ENCODE data around the gene FSD1L.

The FSD1L gene

GRCh38 chr9:105444130-105444529 lies 3.7 kb upstream of the FSD1L start:
- no peak for DNase-seq (ENCODE audit: extremely low read depth, insufficient read length)
- Histone ChIP-seq H3K36me3 (ENCODE audit: control insufficient read depth, insufficient read depth, low read length) (no peaks in the 10 kb centered on the region), H3K27me3 (replicated peaks; ENCODE audit: control insufficient read depth, insufficient read depth, low read length) (no peaks in the 10 kb centered on the region), H3K4me3 (replicated peaks; ENCODE audit: low read depth, low read length) (no peak overlapping the region)
- TF ChIP-seq CTCF (IDR thresholded peaks at IDR 0.05; ENCODE audit: insufficient read depth, low read length, poor library complexity, severe bottlenecking): no peak

GRCh38 chr9:105445203-105445881 lies 2.5 kb upstream of the FSD1L start:
- DNase-seq (ENCODE audit: extremely low read depth, insufficient read length): no peak
- no peak for TF ChIP-seq CTCF (IDR thresholded peaks at IDR 0.05; ENCODE audit: insufficient read depth, low read length, poor library complexity, severe bottlenecking)
- Histone ChIP-seq H3K4me3 (replicated peaks; ENCODE audit: low read depth, low read length) (no peak overlapping the region), H3K36me3 (ENCODE audit: control insufficient read depth, insufficient read depth, low read length) (no peaks in the 10 kb centered on the region), H3K27me3 (replicated peaks; ENCODE audit: control insufficient read depth, insufficient read depth, low read length) (no peaks in the 10 kb centered on the region)

- Histone ChIP-seq H3K36me3 (ENCODE audit: control insufficient read depth, insufficient read depth, low read length) (no peaks in the 10 kb centered on the region), H3K27me3 (replicated peaks; ENCODE audit: control insufficient read depth, insufficient read depth, low read length) (no peaks in the 10 kb centered on the region), H3K4me3 (replicated peaks; ENCODE audit: low read depth, low read length) (peak overlapping the region; percentile 86)
- no peak for TF ChIP-seq CTCF (IDR thresholded peaks at IDR 0.05; ENCODE audit: insufficient read depth, low read length, poor library complexity, severe bottlenecking)
- DNase-seq (ENCODE audit: extremely low read depth, insufficient read length): no peak
Measured at GRCh38 chr9:105447386-105447813, 434 bp upstream of the FSD1L start.

GRCh38 chr9:105449081-105449480 lies 1.2 kb downstream of the FSD1L start:
- H3K27me3 ChIP-seq (replicated peaks; ENCODE audit: control insufficient read depth, insufficient read depth, low read length): no peaks in the 10 kb centered on the region
- no peaks in the 10 kb centered on the region for H3K36me3 ChIP-seq (ENCODE audit: control insufficient read depth, insufficient read depth, low read length)
- H3K4me3 ChIP-seq (replicated peaks; ENCODE audit: low read depth, low read length): peak overlapping the region; percentile 86
- DNase-seq (ENCODE audit: extremely low read depth, insufficient read length): no peak
- TF ChIP-seq CTCF (IDR thresholded peaks at IDR 0.05; ENCODE audit: insufficient read depth, low read length, poor library complexity, severe bottlenecking): no peak

- no peak for DNase-seq (ENCODE audit: extremely low read depth, insufficient read length)
- H3K36me3 ChIP-seq (ENCODE audit: control insufficient read depth, insufficient read depth, low read length): no peaks in the 10 kb centered on the region
- no peak overlapping the region for H3K4me3 ChIP-seq (replicated peaks; ENCODE audit: low read depth, low read length)
- no peak for TF ChIP-seq CTCF (IDR thresholded peaks at IDR 0.05; ENCODE audit: insufficient read depth, low read length, poor library complexity, severe bottlenecking)
- H3K27me3 ChIP-seq (replicated peaks; ENCODE audit: control insufficient read depth, insufficient read depth, low read length): no peaks in the 10 kb centered on the region
Measured at GRCh38 chr9:105452185-105452584, 4.4 kb downstream of the FSD1L start.
